ENCODE measurements around the gene ADK.

ADK gene

GRCh38 chr10:74634995-74635536 lies 484.0 kb downstream of the ADK start:
- no peak for ATAC-seq
- Mint-ChIP-seq H3K9me3 (peaks cover 32% of the 10 kb centered on the region), H3K27ac (no peak overlapping the region), H3K4me1 (no peaks in the 10 kb centered on the region), H3K36me3 (ENCODE audit: low read depth) (peaks cover 49% of the 10 kb centered on the region), H3K4me3 (no peak overlapping the region), H3K27me3 (no peaks in the 10 kb centered on the region)
- no peak for DNase-seq

GRCh38 chr10:74635655-74636054 lies 484.6 kb downstream of the ADK start:
- DNase-seq: no peak
- peaks cover 49% of the 10 kb centered on the region for H3K36me3 Mint-ChIP-seq (ENCODE audit: low read depth)
- no peak overlapping the region for H3K4me3 Mint-ChIP-seq
- H3K9me3 Mint-ChIP-seq: peaks cover 32% of the 10 kb centered on the region
- no peaks in the 10 kb centered on the region for H3K4me1 Mint-ChIP-seq
- H3K27me3 Mint-ChIP-seq: no peaks in the 10 kb centered on the region
- ATAC-seq: no peak
- H3K27ac Mint-ChIP-seq: no peak overlapping the region

- Mint-ChIP-seq H3K27me3 (no peaks in the 10 kb centered on the region), H3K27ac (no peak overlapping the region), H3K4me3 (no peak overlapping the region), H3K9me3 (peaks cover 25% of the 10 kb centered on the region), H3K36me3 (ENCODE audit: low read depth) (peaks cover 39% of the 10 kb centered on the region), H3K4me1 (no peaks in the 10 kb centered on the region)
- no peak for ATAC-seq
- no peak for DNase-seq
Observed at GRCh38 chr10:74637685-74638084, 486.7 kb downstream of the ADK start.

- ATAC-seq (no peak), DNase-seq (no peak)
- Mint-ChIP-seq H3K4me1 (no peaks in the 10 kb centered on the region), H3K27ac (no peak overlapping the region), H3K4me3 (no peak overlapping the region), H3K36me3 (ENCODE audit: low read depth) (peaks cover 27% of the 10 kb centered on the region), H3K9me3 (peaks cover 13% of the 10 kb centered on the region), H3K27me3 (no peaks in the 10 kb centered on the region)
Observed at GRCh38 chr10:74640134-74640921, 489.3 kb downstream of the ADK start.

- Mint-ChIP-seq H3K27me3 (no peaks in the 10 kb centered on the region), H3K4me1 (no peaks in the 10 kb centered on the region), H3K36me3 (ENCODE audit: low read depth) (peaks cover 23% of the 10 kb centered on the region), H3K9me3 (peaks cover 9% of the 10 kb centered on the region), H3K27ac (no peak overlapping the region), H3K4me3 (no peak overlapping the region)
- ATAC-seq (no peak), DNase-seq (no peak)
Observed at GRCh38 chr10:74641659-74642058, 490.6 kb downstream of the ADK start.

GRCh38 chr10:74642901-74643595 lies 492.0 kb downstream of the ADK start:
- H3K27ac Mint-ChIP-seq: no peak overlapping the region
- H3K9me3 Mint-ChIP-seq: peaks cover 9% of the 10 kb centered on the region
- no peaks in the 10 kb centered on the region for H3K27me3 Mint-ChIP-seq
- no peaks in the 10 kb centered on the region for H3K4me1 Mint-ChIP-seq
- H3K4me3 Mint-ChIP-seq: no peak overlapping the region
- ATAC-seq: no peak
- no peak for DNase-seq
- peaks cover 23% of the 10 kb centered on the region for H3K36me3 Mint-ChIP-seq (ENCODE audit: low read depth)

- no peaks in the 10 kb centered on the region for H3K4me1 Mint-ChIP-seq
- no peak for DNase-seq
- peaks cover 22% of the 10 kb centered on the region for H3K36me3 Mint-ChIP-seq (ENCODE audit: low read depth)
- peaks cover 9% of the 10 kb centered on the region for H3K9me3 Mint-ChIP-seq
- ATAC-seq: no peak
- no peaks in the 10 kb centered on the region for H3K27me3 Mint-ChIP-seq
- H3K27ac Mint-ChIP-seq: no peak overlapping the region
- H3K4me3 Mint-ChIP-seq: no peak overlapping the region
Observed at GRCh38 chr10:74643596-74643975, 492.6 kb downstream of the ADK start.

GRCh38 chr10:74644738-74645137 lies 493.7 kb downstream of the ADK start:
- no peak overlapping the region for H3K4me3 Mint-ChIP-seq
- no peak overlapping the region for H3K27ac Mint-ChIP-seq
- no peak for DNase-seq
- no peaks in the 10 kb centered on the region for H3K27me3 Mint-ChIP-seq
- peaks cover 11% of the 10 kb centered on the region for H3K36me3 Mint-ChIP-seq (ENCODE audit: low read depth)
- no peak for ATAC-seq
- peaks cover 9% of the 10 kb centered on the region for H3K9me3 Mint-ChIP-seq
- no peaks in the 10 kb centered on the region for H3K4me1 Mint-ChIP-seq

- H3K9me3 Mint-ChIP-seq: peaks cover 9% of the 10 kb centered on the region
- peaks cover under 1% of the 10 kb centered on the region for H3K4me1 Mint-ChIP-seq
- no peak overlapping the region for H3K27ac Mint-ChIP-seq
- no peaks in the 10 kb centered on the region for H3K27me3 Mint-ChIP-seq
- H3K4me3 Mint-ChIP-seq: no peak overlapping the region
- H3K36me3 Mint-ChIP-seq (ENCODE audit: low read depth): peaks cover 15% of the 10 kb centered on the region
- DNase-seq (no peak), ATAC-seq (no peak)
Observed at GRCh38 chr10:74645692-74646091, 494.7 kb downstream of the ADK start.

- Mint-ChIP-seq H3K4me1 (peaks cover 7% of the 10 kb centered on the region), H3K27ac (no peak overlapping the region), H3K4me3 (no peak overlapping the region), H3K36me3 (ENCODE audit: low read depth) (peaks cover 18% of the 10 kb centered on the region), H3K9me3 (no peaks in the 10 kb centered on the region), H3K27me3 (no peaks in the 10 kb centered on the region)
- no peak for DNase-seq
- ATAC-seq: no peak
Observed at GRCh38 chr10:74650613-74651012, 499.6 kb downstream of the ADK start.

GRCh38 chr10:74651565-74651964 lies 500.5 kb downstream of the ADK start:
- no peak for DNase-seq
- peaks cover 18% of the 10 kb centered on the region for H3K36me3 Mint-ChIP-seq (ENCODE audit: low read depth)
- H3K4me1 Mint-ChIP-seq: peaks cover 7% of the 10 kb centered on the region
- H3K27me3 Mint-ChIP-seq: no peaks in the 10 kb centered on the region
- no peak overlapping the region for H3K4me3 Mint-ChIP-seq
- H3K9me3 Mint-ChIP-seq: no peaks in the 10 kb centered on the region
- H3K27ac Mint-ChIP-seq: no peak overlapping the region
- ATAC-seq: peak; percentile 54

- Mint-ChIP-seq H3K27ac (no peak overlapping the region), H3K4me3 (no peak overlapping the region), H3K27me3 (no peaks in the 10 kb centered on the region), H3K9me3 (no peaks in the 10 kb centered on the region), H3K4me1 (peaks cover 7% of the 10 kb centered on the region), H3K36me3 (ENCODE audit: low read depth) (peaks cover 18% of the 10 kb centered on the region)
- DNase-seq: no peak
- ATAC-seq: no peak
Observed at GRCh38 chr10:74652664-74653063, 501.6 kb downstream of the ADK start.

GRCh38 chr10:74658511-74658910 lies 507.5 kb downstream of the ADK start:
- H3K27ac Mint-ChIP-seq: no peak overlapping the region
- no peaks in the 10 kb centered on the region for H3K27me3 Mint-ChIP-seq
- H3K4me1 Mint-ChIP-seq: no peaks in the 10 kb centered on the region
- ATAC-seq: no peak
- DNase-seq: no peak
- peaks cover 10% of the 10 kb centered on the region for H3K36me3 Mint-ChIP-seq (ENCODE audit: low read depth)
- no peaks in the 10 kb centered on the region for H3K9me3 Mint-ChIP-seq
- H3K4me3 Mint-ChIP-seq: no peak overlapping the region

GRCh38 chr10:74662635-74663034 lies 511.6 kb downstream of the ADK start:
- Mint-ChIP-seq H3K9me3 (no peaks in the 10 kb centered on the region), H3K36me3 (ENCODE audit: low read depth) (peaks cover 5% of the 10 kb centered on the region), H3K4me3 (no peak overlapping the region), H3K27ac (no peak overlapping the region), H3K27me3 (no peaks in the 10 kb centered on the region), H3K4me1 (no peaks in the 10 kb centered on the region)
- DNase-seq: no peak
- no peak for ATAC-seq

GRCh38 chr10:74669210-74669609 lies 518.2 kb downstream of the ADK start:
- Mint-ChIP-seq H3K36me3 (ENCODE audit: low read depth) (peaks cover 33% of the 10 kb centered on the region), H3K27ac (no peak overlapping the region), H3K4me1 (no peaks in the 10 kb centered on the region), H3K4me3 (no peak overlapping the region), H3K9me3 (no peaks in the 10 kb centered on the region), H3K27me3 (no peaks in the 10 kb centered on the region)
- DNase-seq: no peak
- ATAC-seq: no peak

Data from activated naive CD8-positive, alpha-beta T cell treated with anti-CD3 and anti-CD28 coated beads, Interleukin-2, amount 50 U/mL, for 24 hours (primary cell).